H9 (cell line): ENCODE measurements around the gene ARHGEF9. TPM values are rescaled to one million over a fixed set of nuclear protein-coding genes. Genes with fewer than 3 reads are reported as not detected.

Experiments used
- DNase-seq: peaks from one replicate; pipeline ENCODE4 v3.0.0-alpha.2; 2017
- H2AFZ ChIP-seq: one replicate; pipeline ENCODE4 v1.6.1; 2013; ENCODE audit warnings: mild to moderate bottlenecking, low read length, control low read depth, moderate library complexity
- H2AK5ac ChIP-seq: 2 replicates; pipeline ENCODE4 v1.6.1; 2013; ENCODE audit warnings: low read length, control low read depth, mixed read lengths; ENCODE audit not compliant: insufficient read length
- H2BK120ac ChIP-seq: one replicate; pipeline ENCODE4 v1.6.1; 2013; ENCODE audit warnings: low read depth, mild to moderate bottlenecking, low read length, control low read depth, inconsistent platforms; ENCODE audit not compliant: poor library complexity, severe bottlenecking
- H2BK12ac ChIP-seq: 2 replicates; pipeline ENCODE4 v1.6.1; 2013; ENCODE audit warnings: low read length, control low read depth, mixed read lengths, low read depth; ENCODE audit not compliant: insufficient read length
- H2BK15ac ChIP-seq: 2 replicates; pipeline ENCODE4 v1.6.1; 2013; ENCODE audit warnings: low read depth, low read length, control low read depth
- H2BK20ac ChIP-seq: one replicate; pipeline ENCODE4 v1.6.1; 2013; ENCODE audit warnings: low read depth, mild to moderate bottlenecking, low read length, control low read depth, inconsistent platforms; ENCODE audit not compliant: poor library complexity, severe bottlenecking
- H2BK5ac ChIP-seq: 2 replicates; pipeline ENCODE4 v1.6.1; 2013; ENCODE audit warnings: low read length, control low read depth, mixed read lengths; ENCODE audit not compliant: insufficient read length
- H3K14ac ChIP-seq: 2 replicates; pipeline ENCODE4 v1.6.1; 2013; ENCODE audit warnings: low read length, control low read depth; ENCODE audit not compliant: insufficient read depth
- H3K18ac ChIP-seq: 2 replicates; pipeline ENCODE4 v1.6.1; 2013; ENCODE audit warnings: low read depth, mild to moderate bottlenecking, mixed read lengths, low read length, control low read depth; ENCODE audit not compliant: insufficient read length
- H3K23ac ChIP-seq: 2 replicates; pipeline ENCODE4 v1.6.1; 2013; ENCODE audit warnings: low read length, control low read depth, mixed read lengths, low read depth; ENCODE audit not compliant: insufficient read length
- H3K23me2 ChIP-seq: 2 replicates; pipeline ENCODE4 v1.6.1; 2013; ENCODE audit warnings: low read depth, mild to moderate bottlenecking, mixed read lengths, low read length, control low read depth; ENCODE audit not compliant: insufficient read length, poor library complexity, severe bottlenecking
- H3K27ac ChIP-seq: 2 replicates; pipeline ENCODE4 v1.5.1; 2013; ENCODE audit warnings: low read length, control low read depth, mixed read lengths, low read depth; ENCODE audit not compliant: insufficient read length
- H3K27me3 ChIP-seq: 2 replicates; pipeline ENCODE4 v1.6.1; 2013; ENCODE audit warnings: low read length, control low read depth, inconsistent platforms; ENCODE audit not compliant: insufficient read depth
- H3K4ac ChIP-seq: 2 replicates; pipeline ENCODE4 v1.6.1; 2013; ENCODE audit warnings: low read depth, mild to moderate bottlenecking, control low read depth, inconsistent platforms, low read length, moderate library complexity
- H3K4me1 ChIP-seq: 2 replicates; pipeline ENCODE4 v1.6.1; 2013; ENCODE audit warnings: low read length, control low read depth, inconsistent platforms; ENCODE audit not compliant: insufficient read depth
- H3K4me2 ChIP-seq: 2 replicates; pipeline ENCODE4 v1.6.1; 2013; ENCODE audit warnings: low read length, control low read depth, mixed read lengths; ENCODE audit not compliant: insufficient read length, insufficient read depth
- H3K56ac ChIP-seq: 2 replicates; pipeline ENCODE4 v1.6.1; 2013; ENCODE audit warnings: low read depth, mild to moderate bottlenecking, mixed read lengths, low read length, control low read depth; ENCODE audit not compliant: insufficient read length
- H3K79me1 ChIP-seq: 2 replicates; pipeline ENCODE4 v1.6.1; 2013; ENCODE audit warnings: low read depth, mild to moderate bottlenecking, moderate library complexity, low read length, control low read depth, inconsistent platforms; ENCODE audit not compliant: insufficient read depth, poor library complexity, severe bottlenecking
- H3K79me2 ChIP-seq: 2 replicates; pipeline ENCODE4 v1.6.1; 2013; ENCODE audit warnings: low read length, control low read depth, inconsistent platforms; ENCODE audit not compliant: insufficient read depth
- H3K9ac ChIP-seq: 2 replicates; pipeline ENCODE4 v1.6.1; 2013; ENCODE audit warnings: low read length, control low read depth, mixed read lengths; ENCODE audit not compliant: insufficient read length; ENCODE audit errors: extremely low read depth
- H3K9me3 ChIP-seq: one replicate; pipeline ENCODE4 v1.6.1; 2013; ENCODE audit warnings: low read depth, low read length, inconsistent platforms; ENCODE audit not compliant: control insufficient read depth
- H3T11ph ChIP-seq: one replicate; pipeline ENCODE4 v1.6.1; 2013; ENCODE audit warnings: mild to moderate bottlenecking, low read length, control low read depth, inconsistent platforms
- H4K20me1 ChIP-seq: one replicate; pipeline ENCODE4 v1.6.1; 2013; ENCODE audit not compliant: control insufficient read depth, insufficient read length, insufficient read depth
- H4K5ac ChIP-seq: 2 replicates; pipeline ENCODE4 v1.6.1; 2013; ENCODE audit warnings: low read depth, mild to moderate bottlenecking, mixed read lengths, low read length, control low read depth; ENCODE audit not compliant: insufficient read length
- H4K8ac ChIP-seq: replicated peaks from 2 replicates; pipeline ENCODE4 v1.6.1; 2013; ENCODE audit warnings: low read length, control low read depth, mixed read lengths, low read depth; ENCODE audit not compliant: insufficient read length
- H4K91ac ChIP-seq: 2 replicates; pipeline ENCODE4 v1.6.1; 2013; ENCODE audit warnings: low read depth, mild to moderate bottlenecking, moderate library complexity, mixed read lengths, low read length, control low read depth; ENCODE audit not compliant: insufficient read length
- H3K27ac Mint-ChIP-seq, 3 experiments: 2 replicates in 2 of 3; 3 replicates in 1 of 3; pipeline ENCODE4 v1.8.0; 2020 to 2021; ENCODE audit warnings: mixed read lengths in 3 of 3, mild to moderate bottlenecking in 1 of 3, moderate library complexity in 1 of 3
- H3K27me3 Mint-ChIP-seq: 2 replicates; pipeline ENCODE4 v1.8.0; 2021; ENCODE audit warnings: low read depth, mild to moderate bottlenecking, moderate library complexity, mixed read lengths
- H3K36me3 Mint-ChIP-seq, 3 experiments: 2 replicates in 2 of 3; 3 replicates in 1 of 3; pipeline ENCODE4 v1.8.0; 2020 to 2021; ENCODE audit warnings: low read depth in 3 of 3, mixed read lengths in 3 of 3; ENCODE audit not compliant: insufficient read depth in 1 of 3
- H3K4me1 Mint-ChIP-seq, 2 experiments: 2 replicates each; pipeline ENCODE4 v1.8.0; 2020; ENCODE audit warnings: mixed read lengths in 2 of 2
- H3K4me3 Mint-ChIP-seq, 2 experiments: 2 replicates in 1 of 2; 3 replicates in 1 of 2; pipeline ENCODE4 v1.8.0; 2020 to 2021; ENCODE audit warnings: mild to moderate bottlenecking in 2 of 2, mixed read lengths in 2 of 2, moderate library complexity in 1 of 2
- H3K9me3 Mint-ChIP-seq, 2 experiments: 2 replicates in 1 of 2; 3 replicates in 1 of 2; pipeline ENCODE4 v1.8.0; 2020; ENCODE audit warnings: mild to moderate bottlenecking in 2 of 2, mixed read lengths in 2 of 2, moderate library complexity in 1 of 2
- CTCF ChIP-seq: fragments of 200-600 bp; sonication (generic); conservative IDR thresholded peaks from 3 replicates; pipeline ENCODE4 v1.8.0; 2021; ENCODE audit warnings: antibody characterized with exemption, mild to moderate bottlenecking
- WGBS: extraction: QIAGEN DNeasy Blood & Tissue Kit; methylation state at CpG from one replicate; pipeline ENCODE4 v1.1.7; 2013; ENCODE audit warnings: missing lambda C conversion rate, low lambda C conversion rate, mixed read lengths; ENCODE audit not compliant: insufficient read length; ENCODE audit errors: extremely low coverage; 5-methylcytosine and 5-hydroxymethylcytosine counted together
- total RNA-seq: library from RNA; stranded (reverse); gene quantifications from 2 replicates; pipeline ENCODE4 v1.2.1, GENCODE V29; 2021

The ARHGEF9 gene
- total RNA-seq, 1 experiment from 2014 or later, result 26.4 TPM

GRCh38 chrX:63768760-63769159 is 16.3 kb downstream of the ARHGEF9 start:
- no peak overlapping the region for H3K23ac ChIP-seq
- no peak for DNase-seq
- H2AK5ac ChIP-seq, result no peak overlapping the region
- H3K27ac ChIP-seq, result no peak overlapping the region
- no peaks in the 10 kb centered on the region for H3K27me3 ChIP-seq
- H3K14ac ChIP-seq, result no peak overlapping the region
- H3K23me2 ChIP-seq, result no peaks in the 10 kb centered on the region
- no peak overlapping the region for H3K56ac ChIP-seq
- Mint-ChIP-seq H3K4me3 (no peak overlapping the region), H3K9me3 (peaks cover 81 to 84% of the 10 kb centered on the region in 2 experiments), H3K4me1 (peaks cover 4 to 9% of the 10 kb centered on the region in 2 experiments; a peak in 3 of 4 replicates), H3K27me3 (peaks cover 4% of the 10 kb centered on the region; the same call in 1 of the 2 replicates), H3K36me3 (peaks cover 26 to 48% (median 39%) of the 10 kb centered on the region in 3 experiments), H3K27ac (no peak overlapping the region)
- H2BK120ac ChIP-seq, result no peak overlapping the region
- WGBS, result no CpG with 5 or more reads among the region's 2 CpGs
- H4K20me1 ChIP-seq, result no peaks in the 10 kb centered on the region
- H2AFZ ChIP-seq, result no peak overlapping the region
- no peak overlapping the region for H3T11ph ChIP-seq
- peaks cover 29% of the 10 kb centered on the region for H3K9me3 ChIP-seq
- H3K9ac ChIP-seq, result no peak overlapping the region
- no peak overlapping the region for H4K5ac ChIP-seq
- no peak overlapping the region for H2BK5ac ChIP-seq
- no peak overlapping the region for H2BK20ac ChIP-seq
- TF ChIP-seq CTCF, result no peak
- no peak overlapping the region for H3K18ac ChIP-seq
- no peak overlapping the region for H4K8ac ChIP-seq
- no peaks in the 10 kb centered on the region for H3K4me1 ChIP-seq
- H3K4ac ChIP-seq, result no peak overlapping the region
- no peak overlapping the region for H4K91ac ChIP-seq
- no peak overlapping the region for H2BK15ac ChIP-seq
- no peak overlapping the region for H2BK12ac ChIP-seq
- H3K79me1 ChIP-seq, result no peaks in the 10 kb centered on the region
- no peaks in the 10 kb centered on the region for H3K79me2 ChIP-seq
- H3K4me2 ChIP-seq, result no peak overlapping the region
